OCI-LY1 (cell line): ENCODE measurements around the gene NOTCH1.

Experiments used
- CTCF ChIP-seq: fragments of 200-600 bp; sonication (generic), shearing (Covaris generic); IDR thresholded peaks from 2 replicates; pipeline ENCODE4 v1.5.1; 2017; ENCODE audit warnings: mild to moderate bottlenecking, antibody characterized with exemption, low read length, moderate library complexity, mixed read lengths
- EZH2 ChIP-seq: fragments of 200-600 bp; sonication (generic), shearing (Covaris generic); IDR thresholded peaks from 2 replicates; pipeline ENCODE4 v1.8.0; 2017; ENCODE audit warnings: borderline replicate concordance, mixed run types, mild to moderate bottlenecking, antibody characterized with exemption, low read length, moderate library complexity, mixed read lengths

GRCh38 chr9:136585531-136586120 is 39.8 kb upstream of the NOTCH1 start:
- TF ChIP-seq CTCF (no peak), EZH2 (no peak)
